UCSD-AML1 (cell line): Measurements from ENCODE around the gene ATP2A1.
"Not testable (repeated sequence)": the region's sequence is repeated elsewhere in the genome, so short reads cannot be mapped to it uniquely, and the experiment has no call there.

ENCODE experiments used
- DNase-seq: peaks from one replicate; lab custom pipeline; 2025; ENCODE audit not compliant: unreplicated experiment; lab: John Stamatoyannopoulos, UW

The ATP2A1 gene

DNA sequence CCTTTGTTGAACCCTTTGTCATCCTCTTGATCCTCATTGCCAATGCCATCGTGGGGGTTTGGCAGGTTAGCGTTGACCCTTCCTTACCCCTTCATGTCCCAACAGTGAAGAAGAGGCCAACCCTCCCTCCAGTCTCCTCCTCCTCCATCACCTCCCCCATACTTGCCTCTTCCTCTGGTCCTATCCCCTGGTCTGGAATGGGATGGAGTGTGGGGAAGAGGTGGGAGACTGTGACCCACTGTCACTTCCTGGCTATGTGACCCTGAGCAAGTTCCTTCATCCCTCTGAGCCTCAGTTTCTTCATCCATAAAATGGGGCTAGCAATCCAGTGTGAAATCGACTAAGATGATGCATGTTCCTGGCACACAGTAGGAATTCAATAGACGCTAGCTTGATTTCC, 2.7 kb downstream of the ATP2A1 start:
- no peak for DNase-seq

DNA sequence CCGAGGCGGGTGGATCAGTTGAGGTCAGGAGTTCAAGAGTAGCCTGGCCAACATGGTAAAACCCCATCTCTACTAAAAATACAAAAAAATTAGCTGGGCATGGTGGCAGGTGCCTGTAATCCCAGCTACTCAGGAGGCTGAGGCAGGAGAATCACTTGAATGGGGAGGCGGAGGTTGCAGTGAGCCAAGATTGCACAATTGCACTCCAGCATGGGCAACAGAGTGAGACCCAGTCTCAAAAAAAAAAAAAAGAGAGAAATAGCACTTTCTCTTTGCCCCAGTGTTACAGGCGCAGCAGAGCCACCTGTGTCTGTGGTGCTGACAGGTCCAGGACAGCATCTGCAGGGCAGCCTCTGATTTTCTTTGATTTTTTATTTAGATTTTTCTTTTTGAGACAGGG, 3.3 kb downstream of the ATP2A1 start:
- not testable (repeated sequence) for DNase-seq

DNA sequence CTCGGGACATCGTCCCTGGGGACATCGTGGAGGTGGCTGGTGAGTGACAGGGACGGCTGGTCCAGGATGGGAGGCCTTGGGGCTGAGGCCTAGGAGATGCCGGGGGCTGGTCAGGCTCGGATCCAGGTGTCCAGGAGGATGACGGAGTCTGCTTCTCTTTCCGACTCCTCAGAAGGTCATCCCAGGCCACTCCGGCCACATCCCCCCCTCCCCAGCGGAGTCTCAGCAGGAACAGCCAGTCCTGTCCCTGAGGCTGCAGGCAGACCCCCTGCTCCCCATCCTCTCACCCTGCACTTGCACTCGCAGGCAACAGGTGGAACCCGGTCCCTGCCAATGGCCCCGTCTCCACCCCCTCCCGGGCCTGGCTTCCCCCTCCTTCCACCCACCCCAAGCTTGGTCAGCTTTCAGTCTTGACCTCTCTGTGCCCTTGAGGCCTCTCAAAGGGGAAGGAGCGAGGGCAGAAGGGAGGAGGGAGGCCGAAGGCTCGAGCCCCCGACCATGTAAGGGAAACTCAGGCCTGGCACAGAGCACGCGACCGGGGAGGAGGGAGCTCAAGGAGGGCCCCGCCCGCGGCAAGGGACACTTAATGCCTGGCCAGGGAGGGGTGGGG, 4.4 kb downstream of the ATP2A1 start:
- no peak for DNase-seq

DNA sequence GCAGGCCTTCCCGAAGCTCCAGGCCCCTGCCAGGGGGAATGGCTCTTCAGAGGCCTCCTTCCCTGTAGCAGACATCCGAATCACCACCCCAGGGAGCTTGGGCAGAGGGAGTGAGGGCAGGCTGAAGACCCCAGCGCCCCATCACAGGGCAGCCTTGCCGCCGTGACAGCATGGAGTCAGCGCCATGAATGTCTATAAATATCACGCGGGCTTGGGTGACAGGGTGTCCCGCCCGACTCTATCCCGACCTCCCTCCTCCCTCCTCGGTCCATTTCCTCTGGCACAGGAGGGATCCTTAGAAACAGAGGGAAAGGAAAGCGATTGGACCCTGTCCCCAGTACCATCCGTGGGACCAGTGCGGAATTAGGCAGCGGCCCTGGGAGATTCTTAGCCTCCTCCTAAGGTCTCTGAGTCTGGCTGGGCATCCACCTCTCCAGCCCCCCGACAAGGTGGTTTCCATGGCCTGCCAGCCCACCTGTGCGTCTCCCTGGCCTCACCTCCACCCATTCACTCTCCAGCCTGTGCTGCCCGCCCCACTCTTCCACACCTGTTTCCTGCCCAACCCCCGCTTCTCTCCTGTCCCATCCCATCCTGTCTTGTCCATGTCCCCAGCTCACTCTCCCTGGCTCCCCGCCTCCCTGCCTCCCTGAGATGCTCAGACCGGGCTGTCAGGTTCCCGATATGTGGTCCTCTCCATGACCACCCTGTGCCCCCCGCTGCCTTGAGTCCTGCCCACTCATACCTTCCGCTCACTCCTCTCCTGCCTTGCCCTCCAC, 5.1 kb downstream of the ATP2A1 start:
- DNase-seq = no peak

DNA sequence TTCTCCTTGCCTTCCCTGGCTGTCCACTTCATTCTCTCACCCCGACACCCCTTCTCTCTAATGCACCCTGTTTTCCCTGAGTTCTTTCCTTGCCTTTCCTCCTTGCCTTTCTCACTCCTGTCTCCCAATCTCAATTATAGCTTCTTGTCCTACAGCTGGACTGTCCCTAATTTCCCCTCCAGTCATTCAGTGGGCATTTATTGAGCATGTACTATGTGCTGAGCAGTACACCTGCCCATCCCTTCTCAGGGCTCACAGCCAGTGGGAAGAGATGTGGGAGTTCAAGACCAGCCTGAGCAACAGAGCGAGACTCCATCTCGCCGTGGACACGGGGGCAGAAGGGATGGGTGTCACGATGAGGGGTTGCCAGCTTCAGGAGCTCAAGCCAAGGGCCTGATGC, 5.8 kb downstream of the ATP2A1 start:
- DNase-seq = no peak

DNA sequence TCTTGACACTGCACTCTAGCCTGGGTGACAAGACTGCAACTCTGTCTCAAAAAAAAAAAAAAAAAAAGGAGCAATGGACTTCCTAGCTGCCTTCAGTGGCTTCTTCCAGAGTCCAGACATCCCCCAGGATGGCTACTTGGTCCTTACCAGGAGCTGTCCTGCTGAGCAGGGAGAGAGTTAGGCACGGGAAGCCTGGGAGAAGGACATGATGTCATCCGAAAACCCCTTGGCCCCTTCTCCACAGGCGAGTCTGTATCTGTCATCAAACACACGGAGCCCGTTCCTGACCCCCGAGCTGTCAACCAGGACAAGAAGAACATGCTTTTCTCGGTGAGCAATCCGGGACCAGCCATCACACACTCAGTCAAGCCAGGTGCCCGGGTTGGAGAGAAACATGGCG, 8.7 kb downstream of the ATP2A1 start:
- no peak for DNase-seq

DNA sequence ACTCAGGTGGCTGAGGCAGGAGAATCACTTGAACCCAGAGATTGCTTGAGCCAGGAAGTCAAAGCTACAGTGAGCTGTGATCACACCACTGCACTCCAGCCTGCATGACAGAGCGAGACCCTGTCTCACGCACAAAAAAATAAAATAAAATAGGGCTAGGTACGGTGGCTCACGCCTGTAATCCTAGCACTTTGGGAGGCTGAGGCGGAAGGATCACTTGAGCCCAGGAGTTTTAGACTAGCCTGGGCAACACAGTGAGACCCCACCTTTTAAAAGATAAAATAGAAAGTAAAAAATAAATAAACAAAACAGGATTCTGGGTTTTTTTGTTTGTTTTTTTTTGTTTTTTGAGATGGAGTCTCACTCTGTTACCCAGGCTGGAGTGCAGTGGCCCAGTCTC, 12.1 kb downstream of the ATP2A1 start:
- DNase-seq = not testable (repeated sequence)

DNA sequence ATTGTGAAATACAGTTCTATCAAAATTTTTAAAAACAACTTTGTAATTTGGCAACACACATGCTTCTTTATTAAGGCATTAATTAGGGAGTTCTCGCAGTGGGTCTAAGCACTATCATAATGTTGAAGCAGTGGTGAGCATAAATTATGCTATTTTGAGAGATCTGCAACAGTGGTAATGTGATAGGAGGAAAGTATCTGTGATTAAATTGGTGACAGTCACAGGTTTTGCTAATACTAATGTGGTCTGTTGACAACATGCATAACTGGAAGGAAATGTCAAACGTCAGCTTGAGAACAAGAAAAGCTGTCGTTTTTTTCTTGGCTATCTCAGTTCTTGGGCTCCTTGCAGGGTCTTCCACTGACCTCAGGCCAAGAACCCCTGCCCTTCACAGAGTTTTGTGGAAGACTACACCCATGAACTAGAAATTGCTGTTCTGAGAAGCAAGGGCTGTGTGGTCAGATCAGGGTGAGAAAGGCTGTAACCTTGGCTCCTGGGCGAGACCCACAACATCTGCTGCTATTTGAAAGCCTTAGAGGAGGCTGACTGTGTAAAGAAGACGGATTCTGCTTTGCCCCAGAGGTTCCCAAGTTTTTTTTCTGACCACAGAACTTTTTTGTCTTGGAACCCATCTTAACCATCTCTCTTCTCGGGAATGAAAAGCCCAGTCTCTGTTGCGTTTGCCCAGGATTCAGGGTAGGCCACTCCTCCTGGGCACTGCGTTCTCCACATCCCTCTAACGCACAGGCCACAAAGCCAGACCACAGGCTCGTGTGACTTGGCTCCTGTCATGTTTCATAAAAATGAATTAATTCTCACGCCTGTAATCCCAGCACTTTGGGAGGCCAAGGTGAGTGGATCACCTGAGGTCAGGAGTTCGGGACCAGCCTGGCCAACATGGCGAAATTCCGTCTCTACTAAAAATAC, 13.9 kb downstream of the ATP2A1 start:
- no peak for DNase-seq

DNA sequence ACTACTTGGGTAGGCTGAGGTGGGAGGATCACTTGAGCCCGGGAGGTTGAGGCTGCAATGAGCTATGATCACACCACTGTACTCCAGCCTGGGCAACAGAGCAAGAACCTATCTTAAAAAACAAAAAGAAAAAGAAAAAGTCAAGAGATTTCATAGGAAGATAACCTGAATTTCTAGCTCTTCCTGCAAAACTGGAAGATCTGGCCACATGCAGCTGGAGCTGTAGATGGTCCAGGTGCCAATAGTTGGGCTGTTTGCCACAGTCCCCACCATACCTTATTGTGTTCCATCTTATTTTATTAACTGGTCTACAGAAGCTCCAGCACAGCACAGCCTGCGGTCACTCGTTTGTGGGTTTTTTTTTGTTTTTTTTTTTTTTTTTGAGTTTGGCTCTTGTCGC, 15.0 kb downstream of the ATP2A1 start:
- DNase-seq = no peak

DNA sequence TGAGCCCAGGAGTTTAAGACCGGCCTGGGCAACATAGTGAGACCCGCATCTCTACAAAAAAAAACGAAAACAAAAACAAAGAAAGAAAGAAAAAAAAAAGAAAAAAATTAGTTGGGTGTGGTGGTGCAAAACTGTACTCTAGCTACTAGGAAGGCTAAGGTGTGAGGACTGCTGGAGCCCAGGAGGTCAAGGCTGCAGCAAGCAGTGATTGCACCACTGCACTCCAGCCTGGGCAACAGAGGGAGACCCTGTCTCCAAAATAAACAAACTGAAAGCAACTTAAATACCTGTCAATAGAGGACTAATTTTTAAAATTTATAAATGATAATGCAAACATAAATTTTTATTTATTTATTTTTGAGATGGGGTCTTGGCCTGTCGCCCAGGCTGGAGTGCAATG, 17.3 kb downstream of the ATP2A1 start:
- DNase-seq = no peak

DNA sequence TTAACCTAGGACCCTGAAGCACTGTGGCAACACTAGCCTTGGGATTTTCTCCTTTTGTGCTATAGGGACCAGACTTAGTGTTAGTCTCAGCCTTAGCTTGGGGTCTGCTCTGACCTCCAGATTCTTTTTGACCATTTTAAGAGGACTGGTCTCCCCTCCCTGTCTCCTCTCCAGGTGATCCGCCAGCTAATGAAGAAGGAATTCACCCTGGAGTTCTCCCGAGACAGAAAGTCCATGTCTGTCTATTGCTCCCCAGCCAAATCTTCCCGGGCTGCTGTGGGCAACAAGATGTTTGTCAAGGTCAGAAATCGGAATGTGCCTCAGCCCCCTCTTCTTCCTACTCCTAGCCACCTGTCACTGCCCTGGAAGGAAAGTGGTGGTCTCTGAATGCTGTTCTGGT, 19.5 kb downstream of the ATP2A1 start:
- DNase-seq = no peak

DNA sequence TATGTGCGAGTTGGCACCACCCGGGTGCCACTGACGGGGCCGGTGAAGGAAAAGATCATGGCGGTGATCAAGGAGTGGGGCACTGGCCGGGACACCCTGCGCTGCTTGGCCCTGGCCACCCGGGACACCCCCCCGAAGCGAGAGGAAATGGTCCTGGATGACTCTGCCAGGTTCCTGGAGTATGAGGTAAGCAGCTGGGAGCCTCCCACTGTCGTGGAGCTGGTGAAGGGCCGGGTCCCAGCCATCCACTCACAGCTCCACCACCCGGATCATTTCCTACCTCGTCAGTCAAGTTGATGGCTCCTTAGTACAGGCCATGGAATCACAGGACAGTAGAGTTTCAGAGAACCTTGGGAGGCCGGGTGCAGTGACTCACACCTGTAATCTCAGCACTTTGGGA, 20.0 kb downstream of the ATP2A1 start:
- DNase-seq = no peak

DNA sequence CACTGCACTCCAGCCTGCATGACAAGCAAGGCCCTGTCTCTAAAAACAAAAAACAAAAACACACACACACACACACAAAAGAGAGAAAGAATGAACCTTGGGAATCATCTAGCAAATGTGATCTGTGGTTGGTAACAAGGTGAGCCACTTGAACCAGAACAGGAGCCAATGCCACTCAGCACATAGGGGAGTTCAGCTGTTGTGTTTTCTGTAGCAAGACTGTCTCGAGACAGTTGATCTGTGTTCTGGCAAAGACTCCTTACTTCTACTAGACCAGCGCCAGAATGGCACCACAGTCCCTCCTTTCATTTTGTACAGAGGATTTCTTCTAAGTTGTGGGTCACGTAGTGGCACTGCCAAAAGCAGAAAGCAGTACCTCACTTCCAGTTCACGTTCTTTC, 20.7 kb downstream of the ATP2A1 start:
- no peak for DNase-seq

DNA sequence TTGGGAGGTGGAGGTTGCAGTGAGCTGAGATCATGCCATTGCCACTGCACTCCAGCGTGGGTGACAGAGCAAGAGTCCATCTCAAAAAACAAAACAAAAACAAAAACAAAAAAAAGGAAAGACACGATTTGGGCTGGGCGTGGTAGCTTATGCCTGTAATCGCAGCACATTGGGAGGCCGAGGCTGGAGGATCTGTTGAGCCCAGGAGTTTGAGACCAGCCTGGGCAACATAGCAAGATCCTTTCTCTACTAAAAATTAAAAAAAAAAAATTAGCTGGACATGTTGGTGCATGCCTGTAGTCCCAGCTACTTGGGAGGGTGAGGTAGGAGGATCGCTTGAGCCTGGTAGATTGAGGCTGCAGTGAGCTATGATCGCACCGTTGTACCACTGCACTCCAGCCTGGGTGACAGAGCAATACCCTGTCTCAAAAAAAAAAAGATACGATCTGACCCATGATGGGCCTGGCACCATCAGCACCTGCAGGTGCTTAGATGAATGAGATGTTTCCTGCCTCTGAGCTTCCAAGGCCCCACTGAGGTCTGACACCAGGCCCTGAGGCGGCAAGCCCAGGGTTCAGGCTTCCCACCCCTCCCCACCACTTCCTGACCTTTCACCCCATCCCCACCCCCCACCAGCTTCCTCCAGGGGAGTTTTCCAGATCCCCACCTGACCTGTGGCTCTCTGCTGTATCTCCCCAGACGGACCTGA, 21.7 kb downstream of the ATP2A1 start:
- no peak for DNase-seq

DNA sequence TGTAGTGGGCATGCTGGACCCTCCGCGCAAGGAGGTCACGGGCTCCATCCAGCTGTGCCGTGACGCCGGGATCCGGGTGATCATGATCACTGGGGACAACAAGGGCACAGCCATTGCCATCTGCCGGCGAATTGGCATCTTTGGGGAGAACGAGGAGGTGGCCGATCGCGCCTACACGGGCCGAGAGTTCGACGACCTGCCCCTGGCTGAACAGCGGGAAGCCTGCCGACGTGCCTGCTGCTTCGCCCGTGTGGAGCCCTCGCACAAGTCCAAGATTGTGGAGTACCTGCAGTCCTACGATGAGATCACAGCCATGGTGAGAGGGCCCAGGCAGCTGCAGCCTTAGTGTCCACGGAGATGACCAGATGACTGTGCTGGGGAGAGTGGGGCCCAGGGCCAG, 22.3 kb downstream of the ATP2A1 start:
- DNase-seq = no peak

DNA sequence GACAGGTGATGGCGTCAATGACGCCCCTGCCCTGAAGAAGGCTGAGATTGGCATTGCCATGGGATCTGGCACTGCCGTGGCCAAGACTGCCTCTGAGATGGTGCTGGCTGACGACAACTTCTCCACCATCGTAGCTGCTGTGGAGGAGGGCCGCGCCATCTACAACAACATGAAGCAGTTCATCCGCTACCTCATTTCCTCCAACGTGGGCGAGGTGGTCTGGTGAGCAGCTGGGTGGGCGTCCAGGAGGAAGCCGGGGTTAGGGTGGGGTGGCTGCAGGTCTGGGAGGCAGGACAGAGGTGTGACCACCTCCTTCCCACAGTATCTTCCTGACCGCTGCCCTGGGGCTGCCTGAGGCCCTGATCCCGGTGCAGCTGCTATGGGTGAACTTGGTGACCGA, 23.6 kb downstream of the ATP2A1 start:
- no peak for DNase-seq

DNA sequence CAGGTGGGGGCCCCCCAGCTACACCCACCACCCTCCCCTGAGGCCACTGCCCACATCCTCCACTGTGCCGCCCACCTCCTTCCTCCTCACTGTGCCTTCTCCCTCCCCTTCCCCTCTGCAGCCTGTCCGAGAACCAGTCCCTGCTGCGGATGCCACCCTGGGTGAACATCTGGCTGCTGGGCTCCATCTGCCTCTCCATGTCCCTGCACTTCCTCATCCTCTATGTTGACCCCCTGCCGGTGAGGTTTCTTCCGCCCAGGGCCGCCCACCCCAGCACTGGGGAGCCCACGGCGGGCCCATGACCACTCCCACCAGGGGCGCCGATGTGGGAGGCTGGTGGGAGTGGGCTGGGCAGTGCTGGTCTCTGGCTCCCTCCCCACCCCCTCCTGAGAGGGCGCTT, 24.6 kb downstream of the ATP2A1 start:
- peak; percentile 20 for DNase-seq

DNA sequence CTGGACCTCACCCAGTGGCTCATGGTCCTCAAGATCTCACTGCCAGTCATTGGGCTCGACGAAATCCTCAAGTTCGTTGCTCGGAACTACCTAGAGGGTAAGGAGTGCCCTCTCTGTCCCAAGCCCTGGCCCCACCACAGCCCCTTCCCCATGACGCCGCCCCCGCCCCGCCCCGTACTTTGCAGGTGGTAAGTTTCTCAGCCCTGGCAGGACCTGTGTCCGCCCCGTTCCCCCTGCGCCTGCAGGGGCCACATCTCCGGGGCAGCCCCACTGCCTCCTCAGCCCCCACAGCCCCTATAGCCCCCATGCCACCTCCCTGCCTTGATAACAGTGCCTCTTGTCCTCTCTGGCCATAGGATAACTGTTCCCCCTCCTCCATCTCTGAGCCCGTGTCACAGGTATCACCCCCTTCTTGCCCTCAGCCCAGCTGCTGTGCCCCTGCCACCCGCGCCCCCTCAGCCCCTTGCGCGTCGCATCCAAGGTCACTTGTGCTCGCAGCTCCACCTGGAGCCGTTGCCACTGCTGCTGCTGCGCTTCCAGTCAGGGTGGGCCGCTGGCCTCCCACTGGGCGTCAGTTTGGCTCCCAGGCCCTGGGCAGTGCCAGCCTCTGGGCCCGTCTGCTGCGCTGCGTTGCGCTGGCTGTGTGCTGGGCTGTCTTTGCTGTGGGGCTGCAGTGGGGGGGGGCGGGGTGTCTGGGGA, 25.2 kb downstream of the ATP2A1 start:
- DNase-seq = no peak

DNA sequence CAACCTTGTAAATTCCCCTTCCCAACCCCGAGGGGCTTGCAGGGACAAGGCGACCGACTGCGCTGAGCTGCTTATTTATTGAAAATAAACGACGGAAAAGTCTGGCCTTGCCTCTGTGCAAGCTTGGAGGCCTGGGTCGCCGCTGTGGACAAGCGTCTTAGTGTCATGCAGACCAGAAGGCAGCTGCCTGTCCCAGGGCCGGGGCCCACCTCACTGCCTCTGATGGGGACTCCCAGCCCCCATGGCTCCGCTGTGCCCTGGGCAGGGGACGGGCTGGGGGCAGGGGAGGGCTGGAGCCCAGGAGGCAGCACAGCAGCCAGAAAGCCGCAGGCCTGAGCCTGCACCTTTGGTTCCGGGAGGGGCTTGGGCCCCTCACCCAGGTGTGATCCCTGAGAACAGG, 26.1 kb downstream of the ATP2A1 start:
- DNase-seq = no peak

DNA sequence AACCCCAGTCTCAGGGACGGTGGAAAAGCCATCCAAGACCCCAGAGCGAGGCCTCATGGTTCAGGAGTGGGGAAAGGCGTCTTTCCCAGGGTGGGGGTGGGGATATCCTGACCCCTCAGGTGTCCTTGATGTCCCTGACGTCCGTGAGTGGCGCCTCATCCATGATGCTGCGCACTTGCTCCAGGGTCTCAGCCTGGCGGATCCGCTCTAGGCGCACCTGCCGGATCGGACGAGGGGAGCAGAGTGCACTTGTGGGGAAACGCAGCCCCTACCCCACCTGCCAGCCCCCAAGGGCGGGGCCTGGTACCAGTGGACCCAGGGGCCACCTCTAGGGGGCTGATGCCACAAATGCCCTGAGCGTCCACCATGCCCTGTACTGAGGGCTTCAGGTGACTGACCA, 26.5 kb downstream of the ATP2A1 start:
- DNase-seq = no peak
